T-helper 2 cell treated with Interferon-gamma antibody and Interleukin-4, amounts not matched to agents 5 μg/mL and 100 μg/mL, for 36 hours (primary cell): ENCODE results near the gene MRPL48.
"Not testable (repeated sequence)": the region's sequence is repeated elsewhere in the genome, so short reads cannot be mapped to it uniquely, and the experiment has no call there.

Experiments used
- DNase-seq: peaks from one replicate; pipeline ENCODE4 v3.0.0; 2021; ENCODE audit warnings: low spot score
- H3K27ac Mint-ChIP-seq: one replicate; pipeline ENCODE4 v1.8.0; 2021; ENCODE audit warnings: mild to moderate bottlenecking, mixed read lengths
- H3K27me3 Mint-ChIP-seq: one replicate; pipeline ENCODE4 v1.8.0; 2021; ENCODE audit warnings: low read depth, mixed read lengths
- H3K36me3 Mint-ChIP-seq: one replicate; pipeline ENCODE4 v1.8.0; 2021; ENCODE audit warnings: low read depth, mixed read lengths
- H3K4me1 Mint-ChIP-seq: one replicate; pipeline ENCODE4 v1.8.0; 2021; ENCODE audit warnings: low read depth, mixed read lengths
- H3K4me3 Mint-ChIP-seq: one replicate; pipeline ENCODE4 v1.8.0; 2022; ENCODE audit warnings: mild to moderate bottlenecking, moderate library complexity, mixed read lengths
- H3K9me3 Mint-ChIP-seq: one replicate; pipeline ENCODE4 v1.8.0; 2021; ENCODE audit warnings: mixed read lengths

MRPL48 gene

GRCh38 chr11:73759610-73760134 is 28.0 kb upstream of the MRPL48 start:
- DNase-seq = no peak
- Mint-ChIP-seq H3K36me3 (peaks cover 11% of the 10 kb centered on the region), H3K27ac (peak overlapping the region; percentile 90), H3K4me1 (peaks cover 32% of the 10 kb centered on the region), H3K9me3 (no peaks in the 10 kb centered on the region), H3K4me3 (peak overlapping the region; percentile 89), H3K27me3 (no peaks in the 10 kb centered on the region)

- peak overlapping the region; percentile 90 for H3K27ac Mint-ChIP-seq
- H3K27me3 Mint-ChIP-seq = peaks cover under 1% of the 10 kb centered on the region
- H3K36me3 Mint-ChIP-seq = peaks cover 11% of the 10 kb centered on the region
- no peak for DNase-seq
- no peaks in the 10 kb centered on the region for H3K9me3 Mint-ChIP-seq
- peak overlapping the region; percentile 89 for H3K4me3 Mint-ChIP-seq
- H3K4me1 Mint-ChIP-seq = peaks cover 32% of the 10 kb centered on the region
Measured at GRCh38 chr11:73760135-73760678, 27.5 kb upstream of the MRPL48 start.

- peak; percentile 100 for DNase-seq
- Mint-ChIP-seq H3K27ac (peak within 1 kb of the TSS; percentile 97), H3K4me1 (peaks cover 29% of the 10 kb centered on the region), H3K27me3 (peaks cover 2% of the 10 kb centered on the region), H3K9me3 (no peaks in the 10 kb centered on the region), H3K4me3 (peak within 1 kb of the TSS; percentile 89), H3K36me3 (peaks cover 11% of the 10 kb centered on the region)
Measured at GRCh38 chr11:73760679-73761402, 26.8 kb upstream of the MRPL48 start, which contains the start of gene RAB6A. TSS of gene RAB6A (minus strand) at chr11:73761074. CDS start at chr11:73760635, 439 bp downstream.

- H3K9me3 Mint-ChIP-seq = no peaks in the 10 kb centered on the region
- DNase-seq = no peak
- H3K36me3 Mint-ChIP-seq = peaks cover 11% of the 10 kb centered on the region
- peak overlapping the region; percentile 97 for H3K27ac Mint-ChIP-seq
- peaks cover 29% of the 10 kb centered on the region for H3K4me1 Mint-ChIP-seq
- peak overlapping the region; percentile 89 for H3K4me3 Mint-ChIP-seq
- peaks cover 8% of the 10 kb centered on the region for H3K27me3 Mint-ChIP-seq
Measured at GRCh38 chr11:73761403-73761945, 26.2 kb upstream of the MRPL48 start.

- DNase-seq = no peak
- peaks cover 27% of the 10 kb centered on the region for H3K4me1 Mint-ChIP-seq
- H3K27ac Mint-ChIP-seq = no peak overlapping the region
- H3K27me3 Mint-ChIP-seq = peaks cover 18% of the 10 kb centered on the region
- peaks cover 9% of the 10 kb centered on the region for H3K36me3 Mint-ChIP-seq
- H3K4me3 Mint-ChIP-seq = no peak overlapping the region
- no peaks in the 10 kb centered on the region for H3K9me3 Mint-ChIP-seq
Measured at GRCh38 chr11:73762732-73763131, 24.9 kb upstream of the MRPL48 start.

- H3K4me1 Mint-ChIP-seq = peaks cover 2% of the 10 kb centered on the region
- H3K36me3 Mint-ChIP-seq = no peaks in the 10 kb centered on the region
- no peak overlapping the region for H3K4me3 Mint-ChIP-seq
- DNase-seq = no peak
- no peaks in the 10 kb centered on the region for H3K9me3 Mint-ChIP-seq
- no peak overlapping the region for H3K27ac Mint-ChIP-seq
- peaks cover 22% of the 10 kb centered on the region for H3K27me3 Mint-ChIP-seq
Measured at GRCh38 chr11:73766763-73767162, 20.9 kb upstream of the MRPL48 start.

GRCh38 chr11:73770811-73771210 is 16.9 kb upstream of the MRPL48 start:
- not testable (repeated sequence) for DNase-seq, H3K4me3 Mint-ChIP-seq, H3K36me3 Mint-ChIP-seq, H3K4me1 Mint-ChIP-seq, H3K9me3 Mint-ChIP-seq, H3K27ac Mint-ChIP-seq
- peaks cover 26% of the 10 kb centered on the region for H3K27me3 Mint-ChIP-seq

GRCh38 chr11:73779084-73779902 is 8.4 kb upstream of the MRPL48 start:
- Mint-ChIP-seq H3K9me3 (no peaks in the 10 kb centered on the region), H3K27ac (peak overlapping the region; percentile 99), H3K27me3 (no peaks in the 10 kb centered on the region), H3K4me3 (peak overlapping the region; percentile 89), H3K36me3 (no peaks in the 10 kb centered on the region), H3K4me1 (peaks cover 14% of the 10 kb centered on the region)
- DNase-seq = peak; percentile 98

GRCh38 chr11:73781303-73781702 is 6.4 kb upstream of the MRPL48 start:
- Mint-ChIP-seq H3K4me3 (no peak overlapping the region), H3K27me3 (no peaks in the 10 kb centered on the region), H3K27ac (no peak overlapping the region), H3K9me3 (no peaks in the 10 kb centered on the region), H3K36me3 (no peaks in the 10 kb centered on the region), H3K4me1 (peaks cover 19% of the 10 kb centered on the region)
- DNase-seq = no peak

- H3K27me3 Mint-ChIP-seq = no peaks in the 10 kb centered on the region
- H3K27ac Mint-ChIP-seq = no peak overlapping the region
- no peak for DNase-seq
- H3K4me1 Mint-ChIP-seq = peaks cover 18% of the 10 kb centered on the region
- no peaks in the 10 kb centered on the region for H3K36me3 Mint-ChIP-seq
- H3K4me3 Mint-ChIP-seq = no peak overlapping the region
- no peaks in the 10 kb centered on the region for H3K9me3 Mint-ChIP-seq
Measured at GRCh38 chr11:73783483-73784020, 4.1 kb upstream of the MRPL48 start.

- peaks cover 12% of the 10 kb centered on the region for H3K4me1 Mint-ChIP-seq
- no peak overlapping the region for H3K27ac Mint-ChIP-seq
- no peaks in the 10 kb centered on the region for H3K9me3 Mint-ChIP-seq
- H3K36me3 Mint-ChIP-seq = no peaks in the 10 kb centered on the region
- H3K4me3 Mint-ChIP-seq = no peak overlapping the region
- no peak for DNase-seq
- H3K27me3 Mint-ChIP-seq = no peaks in the 10 kb centered on the region
Measured at GRCh38 chr11:73784080-73784634, 3.5 kb upstream of the MRPL48 start.

GRCh38 chr11:73784734-73785133 is 2.9 kb upstream of the MRPL48 start:
- Mint-ChIP-seq H3K27me3 (no peaks in the 10 kb centered on the region), H3K27ac (no peak overlapping the region), H3K9me3 (no peaks in the 10 kb centered on the region), H3K36me3 (no peaks in the 10 kb centered on the region), H3K4me3 (no peak overlapping the region), H3K4me1 (peaks cover 12% of the 10 kb centered on the region)
- DNase-seq = no peak

- not testable (repeated sequence) for H3K4me3 Mint-ChIP-seq, H3K27ac Mint-ChIP-seq
Measured at GRCh38 chr11:73785467-73785866, 2.2 kb upstream of the MRPL48 start.

More at GRCh38 chr11:73785467-73785866, 2.2 kb upstream of the MRPL48 start:
- not testable (repeated sequence) for H3K27me3 Mint-ChIP-seq, DNase-seq, H3K9me3 Mint-ChIP-seq, H3K36me3 Mint-ChIP-seq
- peaks cover 12% of the 10 kb centered on the region for H3K4me1 Mint-ChIP-seq
